NCI-H2227 treated with DMSO at 0.1 percent for 48 hours (cell line): Measurements from ENCODE around the gene NELFB.

Source experiments
- DNase-seq: peaks from one replicate; lab custom pipeline; 2025; lab: John Stamatoyannopoulos, UW

NELFB gene

DNA sequence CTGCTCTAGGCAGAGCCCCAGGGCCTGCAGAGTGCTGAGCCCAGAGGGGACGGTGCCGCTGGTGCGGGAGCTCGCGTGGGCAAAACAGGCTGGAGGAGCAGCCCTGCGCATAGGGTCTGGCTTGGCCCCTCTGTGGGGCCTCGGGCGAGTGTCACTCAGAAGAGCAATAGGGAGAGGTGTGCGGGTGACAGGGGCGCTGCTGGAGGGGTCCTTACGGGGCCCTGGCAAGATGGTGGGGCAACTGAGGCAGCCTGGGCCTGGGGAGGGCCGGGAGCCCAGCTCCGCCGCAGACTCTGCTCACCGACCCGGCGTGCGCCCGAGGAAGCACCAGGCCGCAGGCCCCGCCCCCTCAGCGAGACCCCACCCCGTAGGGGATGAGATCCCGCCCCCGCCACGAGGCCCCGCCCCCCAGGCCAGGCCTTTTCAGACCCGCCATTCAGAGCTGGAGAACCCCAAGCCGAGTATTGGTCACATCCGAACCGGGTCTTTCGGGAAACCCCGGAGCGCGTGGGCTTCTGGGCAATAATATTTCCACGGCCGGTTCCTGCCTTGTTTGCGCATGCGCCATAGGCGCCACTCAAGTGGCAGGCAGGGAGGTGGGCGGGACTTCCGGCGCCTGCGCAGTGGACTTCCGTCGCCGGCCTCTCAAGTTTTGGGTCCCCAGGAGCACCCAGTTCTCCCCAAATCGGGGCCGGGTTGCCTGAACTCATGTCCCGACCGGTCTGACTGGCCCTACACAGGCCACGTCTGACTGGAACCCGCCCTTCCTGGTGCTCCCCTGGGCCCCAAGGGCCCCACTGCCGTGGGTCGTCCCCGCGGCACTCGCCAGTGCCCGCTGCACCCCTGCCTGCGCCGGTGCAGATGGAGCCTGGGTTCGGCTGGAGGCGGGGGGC lies 31.8 kb upstream of the NELFB start:
- peak; percentile 88 for DNase-seq

DNA sequence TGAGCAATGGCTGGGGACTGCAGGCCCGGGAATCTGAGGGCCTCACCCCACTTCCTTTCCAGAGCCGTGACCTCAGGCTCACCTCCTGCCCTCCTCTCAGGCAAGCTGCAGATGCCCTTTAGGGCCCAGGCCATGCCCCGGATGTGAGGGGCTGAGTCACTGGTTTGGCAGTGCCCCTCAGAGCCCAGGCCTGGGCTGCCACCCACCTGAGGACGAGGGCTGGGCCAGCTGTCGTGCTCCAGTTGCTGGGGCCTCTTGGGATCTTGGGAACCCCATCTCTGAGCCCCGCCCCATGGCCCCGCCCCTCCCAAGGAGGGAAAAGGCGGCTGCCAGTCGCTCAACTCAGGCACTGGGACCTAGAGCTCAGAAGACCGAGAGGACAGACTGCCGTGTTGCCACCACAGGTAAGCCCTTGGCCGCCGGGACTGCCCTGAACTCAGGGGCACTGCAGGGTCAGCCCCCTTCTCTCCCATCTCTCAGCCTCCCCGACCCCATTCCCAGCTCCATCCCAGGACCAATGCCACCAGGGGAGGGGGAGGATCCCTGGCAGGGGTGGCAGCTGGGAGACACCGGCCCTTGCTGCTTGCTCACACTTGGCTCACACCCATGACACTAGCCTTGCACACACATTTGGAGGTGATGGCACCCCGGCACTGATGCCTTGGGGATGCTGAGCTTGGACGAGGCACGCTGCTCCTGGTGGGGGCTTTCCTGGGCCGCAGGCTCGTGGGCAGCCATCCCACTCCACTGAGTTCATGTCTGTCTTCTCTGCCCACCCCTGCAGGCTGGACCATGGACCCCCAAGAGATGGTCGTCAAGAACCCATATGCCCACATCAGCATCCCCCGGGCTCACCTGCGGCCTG lies 30.1 kb upstream of the NELFB start, which contains the start of gene CYSRT1:
TSS of gene CYSRT1 (plus strand) at position 345 of the 865 bp plus-strand sequence. CDS start at position 793, 448 bp downstream.
- no peak for DNase-seq

DNA sequence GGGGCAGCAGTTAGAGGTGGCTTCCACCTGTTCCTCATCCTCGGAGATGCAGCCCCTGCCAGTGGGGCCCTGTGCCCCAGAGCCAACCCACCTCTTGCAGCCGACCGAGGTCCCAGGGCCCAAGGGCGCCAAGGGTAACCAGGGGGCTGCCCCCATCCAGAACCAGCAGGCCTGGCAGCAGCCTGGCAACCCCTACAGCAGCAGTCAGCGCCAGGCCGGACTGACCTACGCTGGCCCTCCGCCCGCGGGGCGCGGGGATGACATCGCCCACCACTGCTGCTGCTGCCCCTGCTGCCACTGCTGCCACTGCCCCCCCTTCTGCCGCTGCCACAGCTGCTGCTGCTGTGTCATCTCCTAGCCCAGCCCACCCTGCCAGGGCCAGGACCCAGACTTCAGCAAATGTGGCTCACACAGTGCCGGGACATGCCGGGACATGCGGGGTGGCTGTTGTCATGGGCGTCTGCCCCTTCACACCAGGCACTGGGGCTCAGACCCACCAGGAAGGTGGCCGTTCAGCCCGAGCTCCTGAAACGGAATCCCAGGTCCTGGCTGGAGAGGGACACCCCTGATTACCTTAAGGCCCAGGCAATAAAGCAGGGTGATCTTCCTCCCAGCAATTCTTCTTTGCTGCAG lies 29.3 kb upstream of the NELFB start:
- DNase-seq, result no peak

DNA sequence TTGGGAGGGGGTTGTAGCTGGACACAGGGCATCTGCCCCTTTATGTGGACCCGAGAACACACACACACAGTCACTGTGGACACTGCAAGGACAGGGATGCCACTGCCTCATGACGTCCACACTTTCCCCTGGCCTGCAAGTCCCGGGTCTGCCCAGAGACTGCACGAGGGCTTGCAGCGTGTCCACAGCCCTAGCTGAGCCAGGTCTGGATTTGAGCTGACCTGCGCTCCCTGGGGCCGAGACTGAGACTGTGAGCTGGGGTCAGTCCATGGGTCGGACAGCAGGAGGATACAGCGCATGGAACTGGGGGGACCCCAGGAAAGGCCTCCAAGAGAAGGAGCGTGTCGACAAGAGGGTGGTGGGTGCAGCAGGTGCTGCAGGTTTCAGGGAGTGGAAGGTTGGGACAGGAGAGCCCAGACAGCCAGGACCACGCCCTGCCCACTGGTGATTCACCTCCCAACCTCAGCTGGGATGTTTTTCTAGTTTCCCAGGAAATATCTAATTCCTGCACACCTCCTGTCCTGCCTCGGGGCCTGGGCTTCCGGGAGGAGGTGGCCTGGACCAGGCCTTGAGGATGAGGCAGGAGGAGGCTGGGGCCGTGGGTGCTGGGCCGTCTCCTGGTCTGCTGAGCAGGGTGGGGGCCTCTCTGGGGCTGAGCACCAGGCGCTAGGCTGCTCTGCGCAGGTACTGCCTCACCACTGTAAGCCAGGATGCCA lies 28.6 kb upstream of the NELFB start:
- no peak for DNase-seq

DNA sequence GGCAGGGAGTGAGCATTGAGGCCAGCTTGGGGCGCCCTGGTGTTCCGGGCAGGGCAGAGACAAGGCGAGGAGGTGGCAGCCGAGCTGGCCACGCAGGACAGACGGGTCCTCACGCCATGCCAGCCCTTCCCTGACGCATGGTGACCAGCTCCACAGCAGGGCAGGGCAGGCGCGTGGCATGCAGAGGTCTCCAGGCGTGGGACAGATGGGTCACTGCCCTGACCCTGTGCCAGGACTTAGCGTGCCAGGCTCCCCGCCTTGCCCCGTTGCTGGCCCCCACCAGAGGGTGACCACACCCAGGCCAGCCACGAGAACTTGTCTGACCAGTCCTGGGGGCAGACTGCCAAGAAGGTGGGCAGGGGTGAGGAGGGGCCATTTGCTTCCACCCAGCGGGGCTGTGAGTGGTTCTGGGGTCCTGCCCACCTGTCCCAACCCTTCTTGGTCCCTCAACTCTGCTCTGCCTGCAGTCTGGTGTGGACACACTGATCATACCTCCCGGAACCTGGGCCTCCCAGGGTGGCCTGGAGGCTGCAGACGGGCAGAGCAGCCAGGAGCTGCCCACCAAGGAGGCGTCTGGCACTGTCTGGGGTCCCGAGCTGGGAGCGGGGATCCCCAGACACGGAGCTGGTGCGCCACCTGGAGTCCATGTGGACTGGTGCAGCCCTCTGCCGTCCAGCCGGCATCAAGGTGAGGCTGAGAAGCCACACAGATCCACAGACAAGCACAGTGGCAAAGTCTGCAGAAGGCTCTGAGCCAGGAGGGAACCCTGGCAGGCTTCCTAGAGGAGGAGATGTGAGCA lies 27.9 kb upstream of the NELFB start, which contains the start of gene RNF224:
TSS of gene RNF224 (plus strand) at position 449 of the 799 bp plus-strand sequence. CDS start 834 bp downstream, outside the sequence.
- DNase-seq, result peak; percentile 18

DNA sequence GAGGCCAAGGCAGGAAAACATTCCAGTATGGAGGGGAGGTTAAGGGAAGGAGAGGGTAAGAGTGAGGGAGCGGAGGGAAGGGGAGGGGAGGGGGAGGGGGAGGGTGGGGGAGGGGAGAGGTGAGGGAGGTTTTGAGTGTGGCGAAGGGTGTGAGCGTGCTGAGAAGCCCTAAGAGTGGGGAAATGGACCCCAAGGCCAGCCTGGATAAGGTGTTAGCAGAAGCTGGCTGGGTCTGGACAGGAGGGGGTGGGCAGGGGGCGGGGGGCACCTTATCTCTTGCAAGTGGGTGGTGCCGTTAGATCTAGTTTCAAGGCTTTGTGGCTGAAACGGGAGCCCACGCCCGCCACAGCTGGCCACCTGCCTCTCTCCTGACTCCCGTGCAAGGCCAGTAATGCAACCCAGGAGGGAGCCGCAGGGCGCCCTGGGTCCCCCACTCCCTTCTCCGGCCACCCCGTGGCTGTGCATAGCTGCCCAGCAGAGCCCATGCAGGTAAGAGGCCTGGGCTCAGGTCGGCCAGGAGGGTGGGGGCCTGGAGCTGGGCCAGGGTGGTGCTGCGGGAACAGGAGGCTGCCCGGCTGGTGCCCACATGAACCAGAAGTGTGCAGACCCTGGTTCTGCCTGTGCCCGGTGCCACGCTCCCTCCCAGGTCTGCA lies 27.1 kb upstream of the NELFB start:
- DNase-seq, result no peak

DNA sequence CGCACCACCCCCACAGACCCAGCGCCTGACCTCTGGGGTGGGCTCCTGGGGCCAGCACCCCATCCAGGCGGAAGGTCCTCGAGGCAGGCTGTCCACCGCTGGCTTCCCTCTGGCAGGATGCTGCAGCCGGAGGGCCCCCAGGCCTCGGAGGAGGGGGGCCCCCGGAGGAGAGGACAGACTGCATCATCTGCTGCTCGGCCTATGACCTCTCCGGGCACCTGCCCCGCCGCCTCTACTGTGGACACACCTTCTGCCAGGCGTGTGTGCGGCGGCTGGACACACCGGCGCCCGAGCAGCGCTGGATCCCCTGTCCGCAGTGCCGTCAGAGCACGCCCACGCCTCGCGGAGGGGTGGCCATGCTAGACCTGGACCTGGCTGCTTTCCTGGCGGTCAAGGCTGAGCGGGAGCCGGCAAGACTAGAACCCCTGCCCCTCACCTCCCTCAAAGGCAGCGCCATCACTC lies 26.6 kb upstream of the NELFB start:
- no peak for DNase-seq

DNA sequence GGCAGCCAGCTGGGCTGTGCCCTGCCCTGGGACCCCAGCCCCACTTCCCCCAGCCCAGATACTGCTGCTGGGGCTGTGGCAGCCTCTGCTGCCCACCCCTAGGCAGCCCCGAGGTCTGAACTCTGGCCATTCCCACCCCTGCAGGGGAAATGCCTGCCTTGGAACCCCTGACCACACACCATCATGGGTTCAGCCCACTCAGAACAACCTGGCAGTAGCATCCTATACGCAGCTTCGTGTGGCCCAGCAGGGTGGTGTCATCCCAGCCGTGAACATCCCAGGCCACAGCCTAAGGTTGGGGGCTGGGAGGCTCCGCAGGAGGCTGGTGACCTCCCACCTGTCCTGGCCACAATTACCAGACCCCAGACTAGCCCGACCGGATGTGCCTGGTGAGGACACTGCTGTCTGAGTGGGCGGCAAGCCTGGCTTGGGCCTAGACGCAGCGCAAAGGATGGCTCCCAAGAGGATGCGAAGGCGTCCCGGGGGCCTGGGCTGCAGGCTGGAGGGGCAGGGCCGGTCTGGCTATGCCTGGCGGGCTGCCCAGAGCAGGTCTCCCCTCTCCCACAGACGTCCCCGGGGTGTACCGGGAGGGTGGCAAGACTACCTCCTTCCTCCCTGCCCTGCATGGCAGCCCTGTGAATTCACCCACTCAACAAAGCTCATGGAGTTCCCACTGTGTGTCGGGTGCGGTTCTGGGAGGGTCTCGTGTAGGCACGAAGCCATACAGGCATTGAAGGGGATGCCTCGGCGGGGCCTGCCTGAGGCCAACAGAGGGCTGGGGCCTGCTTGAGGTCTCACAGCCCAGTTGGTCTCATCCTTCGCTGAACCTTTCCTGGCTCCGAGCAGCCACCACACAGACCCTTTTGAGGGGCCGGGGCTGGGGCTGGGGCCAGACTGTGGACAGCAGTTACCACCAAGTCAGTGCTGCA lies 25.9 kb upstream of the NELFB start:
- DNase-seq, result no peak

DNA sequence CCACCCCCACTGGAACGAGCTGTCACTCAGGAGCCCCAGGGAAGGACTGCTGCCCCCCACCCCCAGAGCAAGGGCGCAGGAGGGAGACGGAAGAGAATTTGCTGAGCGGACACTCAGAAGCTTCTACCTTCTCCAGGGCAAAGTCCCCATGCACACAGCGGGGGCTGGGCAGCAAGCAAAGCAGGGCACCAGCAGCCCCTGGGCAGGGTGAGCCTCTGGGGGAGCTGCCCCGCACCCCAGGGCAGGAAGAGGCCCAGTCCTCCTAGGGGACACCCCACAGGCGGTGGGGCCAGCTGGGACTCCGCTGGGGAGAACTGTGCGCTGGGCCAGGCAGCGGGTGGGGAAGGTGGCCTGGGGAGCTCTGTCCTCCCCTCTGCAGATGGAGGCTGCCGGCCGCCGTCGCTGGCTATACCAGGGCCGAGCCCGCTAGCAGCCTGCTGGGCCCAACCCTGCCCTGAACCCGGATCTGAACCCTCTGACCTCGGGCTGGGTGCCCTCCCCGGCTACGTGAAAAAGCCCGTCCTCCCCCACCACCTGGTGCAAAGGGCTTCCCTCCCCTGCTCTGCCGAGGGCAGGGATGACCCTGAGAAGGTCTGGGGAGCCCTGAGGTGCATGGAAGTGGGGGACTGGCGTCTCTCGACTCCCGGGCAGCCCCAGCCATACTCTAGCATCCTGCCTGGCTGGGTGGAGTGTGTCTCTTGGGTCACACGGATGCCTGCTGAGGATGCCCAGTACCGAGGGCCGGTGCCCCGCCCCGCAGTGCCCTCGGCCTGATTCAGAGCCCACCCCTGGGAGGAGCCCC lies 25.0 kb upstream of the NELFB start:
- DNase-seq, result no peak

DNA sequence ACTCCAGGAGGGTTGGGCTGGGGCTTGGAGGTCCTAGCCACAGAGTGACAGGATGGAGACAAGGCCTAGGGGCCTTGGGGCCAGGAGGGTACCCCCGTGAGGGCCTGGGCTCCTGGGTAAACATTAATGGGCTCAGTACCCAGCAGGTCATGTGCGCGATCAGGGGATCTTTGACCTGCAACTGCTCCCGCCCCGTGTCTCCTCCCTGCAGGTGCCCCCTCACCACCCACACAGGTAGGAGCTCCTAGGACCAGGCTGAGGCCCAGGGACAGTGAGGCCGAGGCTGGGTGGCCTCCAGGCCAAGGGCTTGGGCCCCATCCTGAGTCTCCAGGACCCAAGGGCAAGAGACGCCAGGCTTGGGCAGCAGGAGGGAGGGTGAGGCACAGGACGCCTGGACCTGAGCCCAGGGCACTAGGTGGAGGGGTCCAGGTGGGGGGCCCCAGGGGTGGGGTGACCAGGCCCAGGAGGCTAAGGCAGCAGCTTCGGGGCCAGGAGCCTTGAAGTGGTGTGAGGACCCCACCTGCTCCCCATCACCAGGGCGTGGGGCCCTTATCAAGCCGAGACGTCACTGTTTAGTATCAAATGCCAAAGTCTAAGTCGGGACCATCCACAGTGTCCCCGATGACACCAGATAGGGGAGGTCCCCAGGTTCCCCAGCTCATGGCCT lies 24.3 kb upstream of the NELFB start, which contains the start of gene SLC34A3:
TSS of gene SLC34A3 (plus strand) at position 197 of the 667 bp plus-strand sequence. CDS start 802 bp downstream, outside the sequence.
- DNase-seq, result no peak

DNA sequence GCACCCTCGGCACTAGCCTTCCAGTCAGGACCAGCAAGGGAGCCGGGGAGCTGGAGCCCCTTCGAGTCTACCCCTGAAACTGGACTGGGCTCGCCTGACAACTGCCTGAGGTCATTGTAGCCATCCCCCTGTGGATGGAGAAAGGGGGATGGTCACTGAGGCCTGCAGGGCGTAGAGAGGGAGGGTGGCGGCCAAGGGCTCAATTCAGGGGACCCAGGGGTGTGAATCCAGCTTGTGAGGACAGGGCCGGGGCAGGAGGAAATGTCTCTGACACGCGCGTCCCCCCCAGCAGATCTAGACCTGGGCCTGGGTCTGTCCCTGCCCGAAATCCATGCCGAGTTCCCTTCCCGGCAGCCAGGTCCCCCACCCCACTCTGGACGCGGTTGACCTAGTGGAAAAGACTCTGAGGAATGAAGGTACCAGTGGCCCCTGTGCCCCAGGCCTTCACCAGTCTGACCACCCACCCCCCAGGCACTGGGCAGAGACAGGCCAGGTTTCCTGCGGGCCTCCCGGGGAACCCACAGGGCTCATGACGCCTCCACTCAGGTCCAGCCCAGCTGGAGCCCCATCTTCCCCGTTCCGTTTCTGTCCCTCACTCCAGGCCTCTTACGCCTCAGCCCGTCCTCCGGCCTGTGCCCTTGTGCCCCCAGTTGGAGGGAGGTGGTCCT lies 23.6 kb upstream of the NELFB start:
- DNase-seq, result no peak

DNA sequence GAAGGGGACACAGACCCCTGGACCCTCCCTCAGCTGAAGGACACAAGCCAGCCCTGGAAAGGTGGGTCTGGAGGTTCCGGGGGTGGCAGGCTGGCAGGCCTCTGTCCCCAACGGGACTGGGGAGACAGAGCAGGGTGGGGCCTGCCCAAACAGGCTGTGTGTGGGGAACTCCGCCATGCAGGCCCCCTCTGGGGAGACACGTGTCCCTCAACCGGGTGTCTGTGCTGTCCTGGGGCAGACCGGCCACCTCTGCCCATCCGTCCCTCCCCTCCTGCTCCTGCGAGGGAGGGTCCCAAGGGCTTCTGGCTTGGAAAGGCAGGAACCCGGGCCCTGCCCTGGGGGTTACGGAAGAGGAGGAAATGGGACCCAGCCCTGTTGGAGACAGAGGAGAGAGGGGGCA lies 23.0 kb upstream of the NELFB start:
- no peak for DNase-seq

DNA sequence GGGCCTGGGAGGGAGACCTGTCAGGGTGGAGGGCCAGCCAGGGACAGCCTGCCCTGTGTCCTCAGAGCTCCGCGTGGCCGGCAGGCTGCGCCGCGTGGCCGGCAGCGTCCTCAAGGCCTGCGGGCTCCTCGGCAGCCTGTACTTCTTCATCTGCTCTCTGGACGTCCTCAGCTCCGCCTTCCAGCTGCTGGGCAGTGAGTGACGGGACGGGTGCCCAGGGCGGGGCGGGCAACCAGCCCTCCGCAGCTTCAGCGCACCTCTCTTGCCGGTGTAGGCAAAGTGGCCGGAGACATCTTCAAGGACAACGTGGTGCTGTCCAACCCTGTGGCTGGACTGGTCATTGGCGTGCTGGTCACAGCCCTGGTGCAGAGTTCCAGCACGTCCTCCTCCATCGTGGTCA lies 22.6 kb upstream of the NELFB start:
- DNase-seq, result no peak

DNA sequence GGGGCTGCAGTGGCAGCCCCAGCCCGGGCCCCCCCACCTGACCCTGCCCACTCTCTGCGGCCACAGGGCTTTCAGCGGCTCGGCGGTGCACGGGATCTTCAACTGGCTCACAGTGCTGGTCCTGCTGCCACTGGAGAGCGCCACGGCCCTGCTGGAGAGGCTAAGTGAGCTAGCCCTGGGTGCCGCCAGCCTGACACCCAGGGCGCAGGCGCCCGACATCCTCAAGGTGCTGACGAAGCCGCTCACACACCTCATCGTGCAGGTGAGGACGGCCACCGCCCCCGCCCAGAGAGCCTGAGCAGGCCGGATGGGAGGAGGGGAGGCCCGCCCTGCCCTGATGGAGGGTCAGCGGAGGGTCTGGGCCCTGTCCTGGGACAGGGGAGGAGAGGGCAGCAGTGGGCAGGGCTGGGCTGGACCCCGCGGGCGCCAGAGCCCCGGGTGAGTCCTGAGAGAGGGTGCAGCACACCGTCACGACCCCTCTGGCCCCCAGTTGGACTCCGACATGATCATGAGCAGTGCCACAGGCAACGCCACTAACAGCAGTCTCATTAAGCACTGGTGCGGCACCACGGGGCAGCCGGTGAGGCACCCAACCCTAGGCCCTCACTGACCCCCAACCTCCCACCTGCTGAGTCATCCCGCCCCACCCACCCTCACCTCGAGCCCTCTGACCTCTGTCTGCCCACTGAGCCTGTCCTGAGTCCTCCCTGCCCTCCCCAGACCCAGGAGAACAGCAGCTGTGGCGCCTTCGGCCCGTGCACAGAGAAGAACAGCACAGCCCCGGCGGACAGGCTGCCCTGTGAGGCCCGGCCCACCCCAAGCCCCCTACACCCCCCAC lies 21.8 kb upstream of the NELFB start:
- DNase-seq, result no peak

DNA sequence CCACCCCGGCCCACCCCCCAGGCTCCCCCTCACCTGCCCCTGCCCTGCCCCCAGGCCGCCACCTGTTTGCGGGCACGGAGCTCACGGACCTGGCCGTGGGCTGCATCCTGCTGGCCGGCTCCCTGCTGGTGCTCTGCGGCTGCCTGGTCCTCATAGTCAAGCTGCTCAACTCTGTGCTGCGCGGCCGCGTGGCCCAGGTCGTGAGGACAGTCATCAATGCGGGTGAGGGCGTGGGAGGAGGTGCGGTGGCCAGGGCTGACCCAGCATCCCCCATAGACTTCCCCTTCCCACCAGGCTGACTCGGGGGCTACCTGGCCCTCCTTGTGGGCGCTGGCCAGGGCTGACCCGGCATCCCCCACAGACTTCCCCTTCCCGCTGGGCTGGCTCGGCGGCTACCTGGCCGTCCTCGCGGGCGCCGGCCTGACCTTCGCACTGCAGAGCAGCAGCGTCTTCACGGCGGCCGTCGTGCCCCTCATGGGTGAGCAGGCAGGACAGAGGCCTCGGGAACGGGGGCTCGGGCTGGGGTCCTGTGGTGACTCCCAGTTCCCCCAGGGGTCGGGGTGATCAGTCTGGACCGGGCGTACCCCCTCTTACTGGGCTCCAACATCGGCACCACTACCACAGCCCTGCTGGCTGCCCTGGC lies 21.0 kb upstream of the NELFB start:
- no peak for DNase-seq
